Hematopoietic multipotent progenitor cell treated with erythropoietin and hydrocortisone succinate and interleukin-3 and kit ligand, for 15 days (in vitro differentiated cells): Measurements from ENCODE around the gene KRTAP5-6.

Source experiments
- DNase-seq: peaks from one replicate; pipeline ENCODE4 v3.0.0-alpha.2; 2015; ENCODE audit warnings: low spot score

The KRTAP5-6 gene

GRCh38 chr11:1702506-1702905, 5.5 kb downstream of the KRTAP5-6 start:
- DNase-seq = no peak

- DNase-seq = no peak
Measured at GRCh38 chr11:1703146-1703545, 6.2 kb downstream of the KRTAP5-6 start.

GRCh38 chr11:1705126-1706052, 8.4 kb downstream of the KRTAP5-6 start:
- DNase-seq = no peak

GRCh38 chr11:1706634-1707400, 9.8 kb downstream of the KRTAP5-6 start:
- DNase-seq = peak; percentile 27

GRCh38 chr11:1707751-1708150, 10.8 kb downstream of the KRTAP5-6 start:
- DNase-seq = no peak

GRCh38 chr11:1708716-1709115, 11.7 kb downstream of the KRTAP5-6 start:
- DNase-seq = no peak

GRCh38 chr11:1714908-1715885, 18.2 kb downstream of the KRTAP5-6 start:
- DNase-seq = no peak

- no peak for DNase-seq
Measured at GRCh38 chr11:1717745-1718144, 20.8 kb downstream of the KRTAP5-6 start.

- DNase-seq = no peak
Measured at GRCh38 chr11:1718326-1718725, 21.3 kb downstream of the KRTAP5-6 start.

- no peak for DNase-seq
Measured at GRCh38 chr11:1719781-1720180, 22.8 kb downstream of the KRTAP5-6 start.

GRCh38 chr11:1727096-1727690, 30.2 kb downstream of the KRTAP5-6 start:
- no peak for DNase-seq

- DNase-seq = no peak
Measured at GRCh38 chr11:1727861-1728260, 30.9 kb downstream of the KRTAP5-6 start.

GRCh38 chr11:1728301-1728700, 31.3 kb downstream of the KRTAP5-6 start:
- DNase-seq = no peak

- DNase-seq = no peak
Measured at GRCh38 chr11:1728931-1729691, 32.1 kb downstream of the KRTAP5-6 start.

GRCh38 chr11:1729692-1730011, 32.7 kb downstream of the KRTAP5-6 start:
- no peak for DNase-seq

GRCh38 chr11:1730059-1730629, 33.1 kb downstream of the KRTAP5-6 start:
- no peak for DNase-seq

GRCh38 chr11:1731451-1732059, 34.6 kb downstream of the KRTAP5-6 start:
- no peak for DNase-seq

GRCh38 chr11:1732418-1733008, 35.5 kb downstream of the KRTAP5-6 start:
- no peak for DNase-seq

- no peak for DNase-seq
Measured at GRCh38 chr11:1733009-1733715, 36.2 kb downstream of the KRTAP5-6 start.
